ENCODE data around the gene MDFI.

- TF ChIP-seq RELA (CRISPR knock-in tag; IDR thresholded peaks at IDR 0.05; ENCODE audit: borderline replicate concordance) (no peak), MLX (CRISPR knock-in tag; IDR thresholded peaks at IDR 0.05) (no peak)
- TF ChIP-seq, protein P1, sequence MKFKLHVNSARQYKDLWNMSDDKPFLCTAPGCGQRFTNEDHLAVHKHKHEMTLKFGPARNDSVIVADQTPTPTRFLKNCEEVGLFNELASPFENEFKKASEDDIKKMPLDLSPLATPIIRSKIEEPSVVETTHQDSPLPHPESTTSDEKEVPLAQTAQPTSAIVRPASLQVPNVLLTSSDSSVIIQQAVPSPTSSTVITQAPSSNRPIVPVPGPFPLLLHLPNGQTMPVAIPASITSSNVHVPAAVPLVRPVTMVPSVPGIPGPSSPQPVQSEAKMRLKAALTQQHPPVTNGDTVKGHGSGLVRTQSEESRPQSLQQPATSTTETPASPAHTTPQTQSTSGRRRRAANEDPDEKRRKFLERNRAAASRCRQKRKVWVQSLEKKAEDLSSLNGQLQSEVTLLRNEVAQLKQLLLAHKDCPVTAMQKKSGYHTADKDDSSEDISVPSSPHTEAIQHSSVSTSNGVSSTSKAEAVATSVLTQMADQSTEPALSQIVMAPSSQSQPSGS (CRISPR knock-in tag; IDR thresholded peaks at IDR 0.05; ENCODE audit: borderline replicate concordance, low read depth) = no peak
Measured at GRCh38 chr6:41658636-41659035, 20.4 kb downstream of the MDFI start.
